ENCODE results near the gene SIX5.

SIX5 gene

DNA sequence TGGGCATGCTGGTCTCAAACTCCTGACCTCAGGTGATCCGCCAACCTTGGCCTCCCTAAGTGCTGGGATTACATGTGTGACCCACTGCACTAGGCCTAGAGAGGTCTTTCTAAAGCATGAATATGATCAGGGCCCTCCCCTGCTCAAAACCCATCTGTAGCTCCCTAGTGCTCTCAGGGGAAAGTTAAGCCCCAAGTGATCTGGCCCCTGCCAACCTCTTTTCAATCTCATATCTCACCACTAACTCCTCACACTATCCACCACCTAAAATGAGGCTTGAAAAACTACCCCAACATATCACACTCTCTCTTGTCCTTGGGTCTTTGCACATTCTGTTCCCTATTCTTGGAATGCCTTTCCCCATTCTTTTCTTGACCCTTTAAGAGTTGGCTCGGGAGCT is 25.6 kb upstream of the SIX5 start:
- TF ChIP-seq, protein P1, sequence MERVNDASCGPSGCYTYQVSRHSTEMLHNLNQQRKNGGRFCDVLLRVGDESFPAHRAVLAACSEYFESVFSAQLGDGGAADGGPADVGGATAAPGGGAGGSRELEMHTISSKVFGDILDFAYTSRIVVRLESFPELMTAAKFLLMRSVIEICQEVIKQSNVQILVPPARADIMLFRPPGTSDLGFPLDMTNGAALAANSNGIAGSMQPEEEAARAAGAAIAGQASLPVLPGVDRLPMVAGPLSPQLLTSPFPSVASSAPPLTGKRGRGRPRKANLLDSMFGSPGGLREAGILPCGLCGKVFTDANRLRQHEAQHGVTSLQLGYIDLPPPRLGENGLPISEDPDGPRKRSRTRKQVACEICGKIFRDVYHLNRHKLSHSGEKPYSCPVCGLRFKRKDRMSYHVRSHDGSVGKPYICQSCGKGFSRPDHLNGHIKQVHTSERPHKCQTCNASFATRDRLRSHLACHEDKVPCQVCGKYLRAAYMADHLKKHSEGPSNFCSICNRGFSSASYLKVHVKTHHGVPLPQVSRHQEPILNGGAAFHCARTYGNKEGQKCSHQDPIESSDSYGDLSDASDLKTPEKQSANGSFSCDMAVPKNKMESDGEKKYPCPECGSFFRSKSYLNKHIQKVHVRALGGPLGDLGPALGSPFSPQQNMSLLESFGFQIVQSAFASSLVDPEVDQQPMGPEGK (tag by site-specific recombination; IDR thresholded peaks at IDR 0.05): no peak
- TF ChIP-seq ZNF16 (tag by site-specific recombination; IDR thresholded peaks at IDR 0.05; ENCODE audit: low read depth) (peak; percentile 85), YY1 (tag by site-specific recombination; IDR thresholded peaks at IDR 0.05) (no peak), ZNF266 (tag by site-specific recombination; IDR thresholded peaks at IDR 0.05; ENCODE audit: low read depth) (no peak), ZNF664 (tag by site-specific recombination; IDR thresholded peaks at IDR 0.05) (no peak)
- Histone ChIP-seq H3K4me3 (ENCODE audit: low read depth, low read length) (no peak overlapping the region), H3K9me3 (ENCODE audit: control insufficient read depth, insufficient read depth, low read depth, low read length) (no peaks in the 10 kb centered on the region), H3K36me3 (ENCODE audit: control insufficient read depth in 2 of 2, insufficient read depth in 1 of 2, low read length in 2 of 2) (peaks cover 6 to 10% of the 10 kb centered on the region in 2 experiments; a peak in 2 of 3 replicates), H3K4me1 (ENCODE audit: control insufficient read depth, insufficient read depth, low read length) (peaks cover 16% of the 10 kb centered on the region), H3K27ac (ENCODE audit: extremely low read depth, low read depth, low read length) (no peak overlapping the region)
- POLR2A ChIA-PET: interaction anchor here (0.6 to 1.1 kb wide), 2 partner anchors 12 to 25 kb away, joined by 3 read pairs; partner anchors contain the start of genes DMPK and SIX5
- CTCF ChIA-PET: interaction anchor here (0.5 to 1.4 kb wide), 7 partner anchors 22 to 1188 kb away, joined by 3 to 6 read pairs (median 4); partner anchors contain the start of genes FBXO46 and SIX5

DNA sequence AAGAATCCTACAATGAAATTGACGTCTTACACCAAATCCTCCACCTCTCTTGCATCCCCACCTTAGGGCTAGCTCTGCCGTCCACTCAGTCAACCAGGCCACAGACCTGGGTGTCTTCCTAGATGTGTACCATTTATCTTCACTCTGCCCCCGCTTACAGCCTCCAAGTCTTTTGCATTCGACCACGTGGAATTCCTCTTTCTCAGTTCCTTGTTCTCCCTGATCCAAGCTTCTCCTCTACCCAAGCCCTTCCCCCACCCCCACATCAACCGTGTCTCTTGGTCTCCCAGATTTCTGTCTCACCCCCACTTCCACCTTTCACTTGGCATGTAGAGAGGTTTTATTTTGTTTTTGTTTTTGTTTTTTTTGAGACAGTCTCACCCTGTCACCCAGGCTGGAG is 24.8 kb upstream of the SIX5 start:
- CTCF ChIA-PET: interaction anchor here (0.8 to 1.4 kb wide), 2 partner anchors 13 to 23 kb away, joined by 5 to 6 read pairs; no protein-coding TSS in a partner anchor
- H3K27ac ChIP-seq (ENCODE audit: extremely low read depth, low read depth, low read length): no peak overlapping the region
- H3K36me3 ChIP-seq (ENCODE audit: control insufficient read depth in 2 of 2, insufficient read depth in 1 of 2, low read length in 2 of 2): peaks cover 13 to 17% of the 10 kb centered on the region in 2 experiments
- no peaks in the 10 kb centered on the region for H3K9me3 ChIP-seq (ENCODE audit: control insufficient read depth, insufficient read depth, low read depth, low read length)
- peaks cover 13% of the 10 kb centered on the region for H3K4me1 ChIP-seq (ENCODE audit: control insufficient read depth, insufficient read depth, low read length)
- no peak overlapping the region for H3K4me3 ChIP-seq (ENCODE audit: low read depth, low read length)
- POLR2A ChIA-PET: interaction anchor here (0.6 to 1.5 kb wide), 2 partner anchors 11 to 102 kb away, joined by 3 to 7 read pairs; partner anchors contain the start of genes DMPK and QPCTL
- TF ChIP-seq ZBTB21 (tag by site-specific recombination; IDR thresholded peaks at IDR 0.05): no peak
- TF ChIP-seq, protein P2, sequence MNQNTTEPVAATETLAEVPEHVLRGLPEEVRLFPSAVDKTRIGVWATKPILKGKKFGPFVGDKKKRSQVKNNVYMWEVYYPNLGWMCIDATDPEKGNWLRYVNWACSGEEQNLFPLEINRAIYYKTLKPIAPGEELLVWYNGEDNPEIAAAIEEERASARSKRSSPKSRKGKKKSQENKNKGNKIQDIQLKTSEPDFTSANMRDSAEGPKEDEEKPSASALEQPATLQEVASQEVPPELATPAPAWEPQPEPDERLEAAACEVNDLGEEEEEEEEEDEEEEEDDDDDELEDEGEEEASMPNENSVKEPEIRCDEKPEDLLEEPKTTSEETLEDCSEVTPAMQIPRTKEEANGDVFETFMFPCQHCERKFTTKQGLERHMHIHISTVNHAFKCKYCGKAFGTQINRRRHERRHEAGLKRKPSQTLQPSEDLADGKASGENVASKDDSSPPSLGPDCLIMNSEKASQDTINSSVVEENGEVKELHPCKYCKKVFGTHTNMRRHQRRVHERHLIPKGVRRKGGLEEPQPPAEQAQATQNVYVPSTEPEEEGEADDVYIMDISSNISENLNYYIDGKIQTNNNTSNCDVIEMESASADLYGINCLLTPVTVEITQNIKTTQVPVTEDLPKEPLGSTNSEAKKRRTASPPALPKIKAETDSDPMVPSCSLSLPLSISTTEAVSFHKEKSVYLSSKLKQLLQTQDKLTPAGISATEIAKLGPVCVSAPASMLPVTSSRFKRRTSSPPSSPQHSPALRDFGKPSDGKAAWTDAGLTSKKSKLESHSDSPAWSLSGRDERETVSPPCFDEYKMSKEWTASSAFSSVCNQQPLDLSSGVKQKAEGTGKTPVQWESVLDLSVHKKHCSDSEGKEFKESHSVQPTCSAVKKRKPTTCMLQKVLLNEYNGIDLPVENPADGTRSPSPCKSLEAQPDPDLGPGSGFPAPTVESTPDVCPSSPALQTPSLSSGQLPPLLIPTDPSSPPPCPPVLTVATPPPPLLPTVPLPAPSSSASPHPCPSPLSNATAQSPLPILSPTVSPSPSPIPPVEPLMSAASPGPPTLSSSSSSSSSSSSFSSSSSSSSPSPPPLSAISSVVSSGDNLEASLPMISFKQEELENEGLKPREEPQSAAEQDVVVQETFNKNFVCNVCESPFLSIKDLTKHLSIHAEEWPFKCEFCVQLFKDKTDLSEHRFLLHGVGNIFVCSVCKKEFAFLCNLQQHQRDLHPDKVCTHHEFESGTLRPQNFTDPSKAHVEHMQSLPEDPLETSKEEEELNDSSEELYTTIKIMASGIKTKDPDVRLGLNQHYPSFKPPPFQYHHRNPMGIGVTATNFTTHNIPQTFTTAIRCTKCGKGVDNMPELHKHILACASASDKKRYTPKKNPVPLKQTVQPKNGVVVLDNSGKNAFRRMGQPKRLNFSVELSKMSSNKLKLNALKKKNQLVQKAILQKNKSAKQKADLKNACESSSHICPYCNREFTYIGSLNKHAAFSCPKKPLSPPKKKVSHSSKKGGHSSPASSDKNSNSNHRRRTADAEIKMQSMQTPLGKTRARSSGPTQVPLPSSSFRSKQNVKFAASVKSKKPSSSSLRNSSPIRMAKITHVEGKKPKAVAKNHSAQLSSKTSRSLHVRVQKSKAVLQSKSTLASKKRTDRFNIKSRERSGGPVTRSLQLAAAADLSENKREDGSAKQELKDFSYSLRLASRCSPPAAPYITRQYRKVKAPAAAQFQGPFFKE (tag by site-specific recombination; IDR thresholded peaks at IDR 0.05; ENCODE audit: borderline replicate concordance): no peak
- no peak for TF ChIP-seq ZNF175 (tag by site-specific recombination; IDR thresholded peaks at IDR 0.05)
- no peak for TF ChIP-seq ZFP37 (tag by site-specific recombination; IDR thresholded peaks at IDR 0.05)
- no peak for TF ChIP-seq YY1 (tag by site-specific recombination; IDR thresholded peaks at IDR 0.05)
- no peak for TF ChIP-seq ZNF169 (tag by site-specific recombination; IDR thresholded peaks at IDR 0.05)
- TF ChIP-seq YY2 (tag by site-specific recombination; IDR thresholded peaks at IDR 0.05): no peak
- TF ChIP-seq HOXC10 (CRISPR knock-in tag; IDR thresholded peaks at IDR 0.05): no peak
- no peak for TF ChIP-seq ZNF530 (tag by site-specific recombination; IDR thresholded peaks at IDR 0.05; ENCODE audit: low read depth)
- TF ChIP-seq ZNF555 (tag by site-specific recombination; conservative IDR thresholded peaks at IDR 0.05): no peak
- no peak for TF ChIP-seq ZBTB7A (tag by site-specific recombination; IDR thresholded peaks at IDR 0.05; ENCODE audit: low read depth)
- TF ChIP-seq ZNF37A (tag by site-specific recombination; IDR thresholded peaks at IDR 0.05): no peak
- TF ChIP-seq, protein P3, sequence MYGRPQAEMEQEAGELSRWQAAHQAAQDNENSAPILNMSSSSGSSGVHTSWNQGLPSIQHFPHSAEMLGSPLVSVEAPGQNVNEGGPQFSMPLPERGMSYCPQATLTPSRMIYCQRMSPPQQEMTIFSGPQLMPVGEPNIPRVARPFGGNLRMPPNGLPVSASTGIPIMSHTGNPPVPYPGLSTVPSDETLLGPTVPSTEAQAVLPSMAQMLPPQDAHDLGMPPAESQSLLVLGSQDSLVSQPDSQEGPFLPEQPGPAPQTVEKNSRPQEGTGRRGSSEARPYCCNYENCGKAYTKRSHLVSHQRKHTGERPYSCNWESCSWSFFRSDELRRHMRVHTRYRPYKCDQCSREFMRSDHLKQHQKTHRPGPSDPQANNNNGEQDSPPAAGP (tag by site-specific recombination; IDR thresholded peaks at IDR 0.05): no peak
- TF ChIP-seq ZNF423 (tag by site-specific recombination; IDR thresholded peaks at IDR 0.05): no peak
- TF ChIP-seq, protein P4, sequence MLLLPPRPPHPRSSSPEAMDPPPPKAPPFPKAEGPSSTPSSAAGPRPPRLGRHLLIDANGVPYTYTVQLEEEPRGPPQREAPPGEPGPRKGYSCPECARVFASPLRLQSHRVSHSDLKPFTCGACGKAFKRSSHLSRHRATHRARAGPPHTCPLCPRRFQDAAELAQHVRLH (tag by site-specific recombination; IDR thresholded peaks at IDR 0.05): no peak
- no peak for TF ChIP-seq SP2 (tag by site-specific recombination; IDR thresholded peaks at IDR 0.05)
- no peak for TF ChIP-seq ZNF214 (tag by site-specific recombination; IDR thresholded peaks at IDR 0.05; ENCODE audit: borderline replicate concordance)
- no peak for TF ChIP-seq ZNF24 (tag by site-specific recombination; IDR thresholded peaks at IDR 0.05)
- TF ChIP-seq ZNF184 (tag by site-specific recombination; IDR thresholded peaks at IDR 0.05): no peak
